OCI-M1 (cell line): ENCODE results near the gene CERS4.
"Not testable (repeated sequence)": the region's sequence is repeated elsewhere in the genome, so short reads cannot be mapped to it uniquely, and the experiment has no call there.

Experiments
- DNase-seq: peaks from one replicate; lab custom pipeline; 2025; lab: John Stamatoyannopoulos, UW

The CERS4 gene

DNA sequence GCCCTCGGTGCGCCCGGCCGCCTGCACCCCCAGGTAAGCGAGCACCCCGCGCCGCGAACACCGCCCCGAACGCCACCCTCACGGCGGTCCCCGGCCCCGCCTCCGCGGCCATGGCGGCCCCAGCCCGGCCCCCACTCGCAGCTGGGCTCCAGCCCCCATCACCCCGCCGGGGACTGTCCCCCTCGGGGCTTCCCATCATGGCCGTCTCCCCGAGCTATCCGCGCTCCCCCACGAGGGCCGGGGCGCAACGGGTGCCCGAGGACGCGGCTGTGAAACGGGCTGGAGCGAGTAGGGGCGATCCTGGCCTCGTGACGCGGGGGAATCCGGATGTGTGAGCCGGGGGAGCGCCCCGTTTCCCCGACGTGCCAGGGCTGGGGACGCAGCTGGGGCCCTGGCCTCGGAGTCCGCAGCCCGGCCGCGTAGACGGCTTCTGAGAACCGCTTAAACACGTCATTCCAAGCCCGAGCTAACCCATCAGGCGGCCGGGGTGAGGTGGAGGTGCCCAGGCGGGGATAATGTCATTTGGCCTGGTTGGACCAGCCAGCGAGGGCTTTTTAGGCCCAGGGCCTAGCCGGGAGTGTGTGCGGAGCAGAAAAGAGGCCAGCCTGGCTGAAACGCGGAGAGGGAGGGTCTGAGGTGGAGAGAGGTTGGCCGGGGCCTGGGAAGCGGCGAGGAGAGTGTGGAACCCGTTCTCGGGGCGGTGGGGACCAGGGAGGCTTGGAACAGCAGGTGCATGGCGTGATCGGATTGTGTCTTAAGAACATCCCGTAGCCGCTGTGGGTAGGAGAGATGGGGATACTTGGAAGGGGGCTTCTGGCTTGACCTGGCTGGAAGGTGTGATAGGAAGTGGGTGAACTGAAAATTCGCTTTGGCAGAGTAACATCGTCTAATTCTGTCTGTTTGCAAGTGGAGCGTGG lies 550 bp downstream of the CERS4 start:
- peak; percentile 51 for DNase-seq

GRCh38 chr19:8210421-8211101 lies 1.4 kb downstream of the CERS4 start:
- no peak for DNase-seq

GRCh38 chr19:8212212-8212611 lies 3.0 kb downstream of the CERS4 start:
- DNase-seq: no peak

- no peak for DNase-seq
Measured at GRCh38 chr19:8212916-8213315, 3.7 kb downstream of the CERS4 start.

DNA sequence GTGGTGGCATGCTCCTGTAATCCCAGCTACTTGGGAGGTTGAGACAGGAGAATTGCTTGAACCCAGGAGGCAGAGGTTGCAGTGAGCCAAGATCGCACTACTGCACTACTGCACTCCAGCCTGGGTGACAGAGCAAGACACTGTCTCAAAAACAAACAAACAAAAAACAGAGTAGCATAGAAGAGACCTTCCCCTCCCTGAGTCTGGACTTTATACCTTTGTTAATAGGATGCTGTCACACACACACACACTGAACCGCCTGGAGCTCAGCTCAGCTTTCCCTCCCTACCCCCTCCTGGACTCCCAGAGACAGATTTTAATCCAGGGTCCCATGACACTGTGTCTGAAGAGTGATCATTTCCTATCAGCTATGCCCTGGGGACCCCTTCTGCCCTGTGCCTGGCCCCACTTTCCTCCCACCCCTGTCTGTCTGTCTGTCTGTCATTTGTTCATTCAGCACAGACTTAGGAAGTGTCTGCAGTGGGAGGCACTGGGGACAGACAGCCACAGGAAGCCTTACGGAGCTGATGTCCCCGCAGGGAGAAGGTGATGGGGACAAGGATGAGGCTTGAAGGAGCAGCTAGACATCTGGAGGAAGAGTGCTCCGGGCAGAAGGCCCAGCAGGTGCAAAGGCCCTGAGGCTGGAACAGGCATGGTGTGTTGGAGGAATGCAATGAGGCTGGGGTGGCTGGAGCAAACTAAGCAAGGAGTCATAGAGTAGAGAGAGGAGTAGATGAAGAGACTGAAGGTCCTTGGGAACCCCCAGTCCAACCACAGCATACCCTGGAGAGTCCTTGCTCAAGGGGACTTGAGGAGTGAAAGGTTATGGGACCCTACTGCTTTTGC lies 4.9 kb downstream of the CERS4 start:
- DNase-seq: no peak

GRCh38 chr19:8214802-8215201 lies 5.6 kb downstream of the CERS4 start:
- no peak for DNase-seq

DNA sequence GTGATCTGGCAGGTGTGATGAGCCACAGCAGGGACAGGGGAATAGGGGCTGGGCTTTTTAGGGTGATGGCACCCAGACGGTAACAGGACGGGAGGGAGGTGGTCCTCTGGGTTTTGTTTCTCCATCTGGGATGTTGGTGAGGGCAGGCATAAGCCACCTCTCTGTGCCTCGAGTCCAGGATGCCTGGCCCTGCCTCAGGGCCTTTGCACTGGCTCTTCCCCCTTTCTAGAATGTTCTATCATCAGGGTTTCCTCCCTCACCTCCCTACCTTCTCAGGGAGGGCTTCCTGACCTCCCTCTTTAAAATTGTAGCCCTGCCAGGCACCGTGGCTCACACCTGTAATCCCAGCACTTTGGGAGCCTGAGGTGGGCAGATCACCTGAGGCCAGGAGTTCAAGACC lies 6.6 kb downstream of the CERS4 start:
- no peak for DNase-seq

DNA sequence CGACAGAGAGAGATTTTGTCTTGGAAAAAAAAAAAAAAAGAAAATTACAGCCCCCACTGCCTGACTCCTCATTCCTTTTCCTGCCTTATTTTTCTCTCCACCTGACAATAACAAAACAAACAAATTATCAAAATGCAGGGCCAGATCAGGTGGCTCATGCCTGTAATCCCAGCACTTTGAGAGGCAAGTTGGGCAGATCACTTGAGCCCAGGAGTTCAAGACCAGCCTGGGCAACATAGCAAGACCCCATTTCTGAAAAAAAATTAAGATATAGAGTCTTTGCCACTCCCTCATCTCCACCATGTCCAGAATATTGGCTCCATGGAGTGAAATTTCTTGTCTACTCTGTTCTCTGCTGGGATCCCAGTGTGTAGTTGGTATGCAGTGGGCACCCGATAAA lies 7.2 kb downstream of the CERS4 start:
- DNase-seq: no peak

GRCh38 chr19:8218127-8218526 lies 9.0 kb downstream of the CERS4 start:
- DNase-seq: not testable (repeated sequence)

- no peak for DNase-seq
Measured at GRCh38 chr19:8220481-8220880, 11.3 kb downstream of the CERS4 start.

DNA sequence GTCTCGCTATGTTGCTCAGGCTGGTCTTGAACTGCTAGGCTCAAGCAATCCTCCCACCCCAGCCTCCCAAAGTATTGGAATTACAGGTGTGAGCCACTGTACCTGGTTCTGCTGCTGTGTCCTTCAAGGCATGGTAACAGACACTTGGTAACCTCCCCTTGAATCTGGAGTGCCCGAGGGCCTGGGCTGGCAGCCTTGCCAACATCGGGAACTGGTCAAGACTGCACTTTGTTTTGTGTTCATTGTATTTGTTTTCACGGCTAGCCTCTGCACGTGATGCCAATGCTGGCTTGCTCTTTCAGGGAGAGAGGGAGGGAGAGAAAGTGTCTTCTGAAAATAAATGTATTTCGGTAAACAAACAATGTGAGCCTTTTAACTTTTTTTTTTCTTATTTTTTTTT lies 12.0 kb downstream of the CERS4 start:
- DNase-seq: no peak

DNA sequence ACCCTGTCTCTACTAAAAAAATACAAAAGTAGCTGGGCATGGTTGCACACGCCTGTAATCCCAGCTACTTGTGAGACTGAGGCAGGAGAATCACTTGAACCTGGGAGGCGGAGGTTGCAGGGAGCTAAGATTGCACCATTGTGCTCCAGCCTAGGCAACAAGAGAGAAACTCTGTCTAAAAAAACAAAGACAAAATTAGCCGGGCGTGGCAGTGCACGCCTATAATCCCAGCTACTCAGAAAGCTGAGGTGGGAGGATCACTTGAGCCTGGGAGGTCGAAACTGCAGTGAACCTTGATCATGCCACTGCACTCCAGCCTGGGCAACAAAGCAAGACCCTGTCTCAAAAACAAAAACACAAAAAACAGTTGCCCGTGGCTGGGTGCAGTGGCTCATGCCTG lies 14.3 kb downstream of the CERS4 start:
- DNase-seq: not testable (repeated sequence)

- no peak for DNase-seq
Measured at GRCh38 chr19:8224394-8225145, 15.4 kb downstream of the CERS4 start.

GRCh38 chr19:8231073-8231604 lies 22.0 kb downstream of the CERS4 start:
- no peak for DNase-seq

DNA sequence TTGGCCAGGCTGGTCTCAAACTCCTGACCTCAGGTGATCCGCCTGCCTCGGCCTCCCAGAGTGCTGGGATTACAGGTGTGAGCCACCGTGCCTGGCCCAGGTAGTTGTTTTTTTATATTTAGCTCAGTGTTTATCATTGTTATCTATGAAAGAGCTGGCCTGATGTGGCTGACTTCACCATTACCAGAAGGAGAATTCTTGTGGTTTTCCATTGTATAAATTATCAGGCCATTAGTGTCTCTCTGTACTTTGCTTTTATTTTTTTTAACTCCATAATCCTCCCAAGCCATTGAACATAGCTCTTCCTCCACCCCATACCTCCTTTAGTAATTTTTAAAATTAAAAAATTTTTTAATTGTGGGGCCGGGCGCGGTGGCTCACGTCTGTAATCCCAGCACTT lies 24.2 kb downstream of the CERS4 start:
- DNase-seq: no peak

GRCh38 chr19:8237026-8237425 lies 27.9 kb downstream of the CERS4 start:
- DNase-seq: no peak

DNA sequence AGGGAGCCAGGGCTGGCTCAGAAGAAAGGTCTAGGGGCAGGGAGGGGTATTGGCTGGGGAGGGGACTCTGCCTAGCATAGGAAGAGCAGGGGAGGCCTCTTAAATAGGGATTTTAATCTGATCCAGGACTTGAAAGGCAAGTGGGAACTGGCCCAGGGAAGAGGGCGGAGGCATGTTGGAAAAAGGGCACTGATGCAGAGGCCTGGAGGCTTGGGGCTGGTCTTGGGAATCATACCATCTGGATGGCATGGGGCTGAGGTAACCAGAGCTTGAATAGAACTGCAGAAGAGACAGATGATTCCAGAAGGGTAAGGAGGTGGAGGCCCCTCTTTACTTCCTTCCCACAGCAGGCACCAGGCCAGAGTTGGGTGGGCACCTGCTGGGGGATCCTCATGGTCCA lies 29.1 kb downstream of the CERS4 start:
- no peak for DNase-seq

GRCh38 chr19:8239528-8240273 lies 30.5 kb downstream of the CERS4 start:
- DNase-seq: no peak

DNA sequence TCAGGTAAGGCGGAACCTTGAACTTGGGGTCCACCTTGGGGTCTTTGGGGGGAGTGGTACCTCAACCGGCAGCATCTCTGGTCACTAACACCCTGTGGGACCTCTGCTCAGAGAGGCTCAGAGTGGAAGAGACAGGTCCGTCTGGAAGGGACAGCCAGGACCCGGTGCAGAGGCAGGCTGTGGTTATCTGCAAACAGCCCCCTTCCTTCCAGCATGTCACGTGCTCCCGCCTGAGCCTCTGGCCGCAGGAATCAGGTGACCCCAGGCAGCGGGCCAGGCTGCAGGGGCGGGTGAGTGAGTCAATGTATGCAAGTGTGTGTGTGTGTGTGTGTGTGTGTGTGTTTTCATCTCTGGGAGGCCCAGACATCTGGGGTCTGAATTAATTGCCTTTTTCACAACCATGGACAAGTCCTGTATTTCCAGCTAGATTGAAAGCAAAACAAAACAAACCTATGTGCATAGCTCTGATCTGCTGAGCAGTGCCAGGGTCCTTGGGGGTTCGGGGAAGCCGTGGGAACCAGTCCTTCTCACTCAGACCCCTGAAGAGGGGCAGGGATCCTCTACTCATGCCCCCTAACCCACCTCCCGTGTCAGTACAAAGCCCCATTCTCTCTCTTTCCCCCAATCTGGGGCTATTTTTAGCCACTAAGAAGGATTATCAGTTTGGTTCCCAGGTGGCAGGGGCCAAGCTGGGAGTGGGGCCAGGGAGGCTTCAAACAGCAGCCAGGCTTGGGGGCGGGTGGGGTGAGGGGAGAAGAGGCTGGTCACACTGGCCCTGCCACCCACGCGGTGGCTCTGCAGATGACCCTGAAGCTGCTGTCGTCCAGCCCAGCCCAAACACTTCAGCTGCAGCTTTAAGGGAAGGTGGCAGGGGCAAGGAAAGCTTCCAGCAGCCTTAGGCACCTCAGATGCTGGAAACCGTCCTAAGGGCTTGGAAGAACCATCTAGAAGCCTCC lies 31.4 kb downstream of the CERS4 start:
- peak; percentile 99 for DNase-seq

DNA sequence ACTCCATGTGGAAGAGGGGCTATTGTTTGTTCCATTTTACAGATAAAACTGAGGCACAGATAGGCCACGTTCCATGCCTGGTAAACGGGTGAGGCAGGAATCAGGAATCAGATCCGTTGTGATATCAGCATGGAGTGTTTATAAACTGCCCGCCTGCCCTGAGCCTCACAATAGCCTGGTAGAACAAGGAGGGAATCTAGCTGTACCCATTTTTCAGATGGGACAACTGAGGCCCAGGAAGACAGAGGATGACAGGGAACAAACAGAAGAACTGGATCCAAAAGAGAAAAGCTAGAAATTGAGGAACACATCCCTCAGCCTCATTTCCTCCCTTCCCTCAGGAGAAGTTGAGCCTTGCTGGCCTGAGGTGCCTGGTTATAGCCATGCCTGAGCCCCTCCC lies 32.5 kb downstream of the CERS4 start:
- DNase-seq: no peak
